ENCODE data around the gene RNF13.

The RNF13 gene
- total RNA-seq, result 46.4 to 71.7 (median 58.1) reads per million in 4 experiments

GRCh38 chr3:149812606-149813366 is at the start of gene RNF13:
Gene RNF13 (plus strand): TSS chr3:149813215. CDS start chr3:149846027, 32,812 bp downstream.
- peak; percentile 88 for DNase-seq

- DNase-seq, result no peak
Observed at GRCh38 chr3:149763565-149764195, 49.3 kb upstream of the RNF13 start.

GRCh38 chr3:149764302-149764701 is 48.7 kb upstream of the RNF13 start:
- DNase-seq, result no peak

GRCh38 chr3:149765762-149766334 is 47.2 kb upstream of the RNF13 start:
- DNase-seq, result no peak

GRCh38 chr3:149767720-149768119 is 45.3 kb upstream of the RNF13 start:
- no peak for DNase-seq

GRCh38 chr3:149768704-149769103 is 44.3 kb upstream of the RNF13 start:
- DNase-seq, result no peak

GRCh38 chr3:149770246-149770645 is 42.8 kb upstream of the RNF13 start:
- no peak for DNase-seq

- no peak for DNase-seq
Observed at GRCh38 chr3:149771652-149772271, 41.3 kb upstream of the RNF13 start.

GRCh38 chr3:149772861-149773260 is 40.2 kb upstream of the RNF13 start:
- no peak for DNase-seq

GRCh38 chr3:149776170-149776569 is 36.8 kb upstream of the RNF13 start:
- no peak for DNase-seq

GRCh38 chr3:149777414-149778214 is 35.4 kb upstream of the RNF13 start:
- DNase-seq, result no peak

- DNase-seq, result no peak
Observed at GRCh38 chr3:149781211-149781610, 31.8 kb upstream of the RNF13 start.

- DNase-seq, result no peak
Observed at GRCh38 chr3:149781741-149782140, 31.3 kb upstream of the RNF13 start.

- DNase-seq, result no peak
Observed at GRCh38 chr3:149783576-149783975, 29.4 kb upstream of the RNF13 start.

GRCh38 chr3:149784064-149784704 is 28.8 kb upstream of the RNF13 start:
- DNase-seq, result no peak

- DNase-seq, result no peak
Observed at GRCh38 chr3:149790268-149790667, 22.7 kb upstream of the RNF13 start.

GRCh38 chr3:149790698-149791097 is 22.3 kb upstream of the RNF13 start:
- no peak for DNase-seq

- no peak for DNase-seq
Observed at GRCh38 chr3:149792452-149793270, 20.4 kb upstream of the RNF13 start, which contains the start of gene ANKUB1. Gene ANKUB1 (minus strand): TSS chr3:149792554. CDS start chr3:149792366, 188 bp downstream.

- no peak for DNase-seq
Observed at GRCh38 chr3:149796026-149796425, 17.0 kb upstream of the RNF13 start.

- DNase-seq, result no peak
Observed at GRCh38 chr3:149800693-149801092, 12.3 kb upstream of the RNF13 start.

GRCh38 chr3:149801195-149801594 is 11.8 kb upstream of the RNF13 start:
- DNase-seq, result no peak

Measured in effector CD8-positive, alpha-beta T cell (primary cell).